GM13977 (cell line): Measurements from ENCODE around the gene IMPG2.

ENCODE experiments used
- DNase-seq: peaks from one replicate; pipeline ENCODE4 v3.0.0; 2012; ENCODE audit warnings: low spot score
- in situ Hi-C: fragments of 300-500 bp; cut with MboI; formaldehyde crosslinking; loops from one replicate; pipeline ENCODE4 v1.12.0; 2022; ENCODE audit warnings: low sequenced_read_pairs, low pct_unique_long_range_greater_than_20kb, mixed read lengths, inconsistent platforms; ENCODE audit not compliant: unreplicated experiment
- TF ChIP-seq, protein P1 (sequence below): IDR thresholded peaks from 2 replicates; pipeline ENCODE4 v1.5.1; 2012; ENCODE audit warnings: mild to moderate bottlenecking, control low read depth; ENCODE audit not compliant: insufficient read depth; ENCODE audit errors: extremely low read depth, missing control alignments

The IMPG2 gene

DNA sequence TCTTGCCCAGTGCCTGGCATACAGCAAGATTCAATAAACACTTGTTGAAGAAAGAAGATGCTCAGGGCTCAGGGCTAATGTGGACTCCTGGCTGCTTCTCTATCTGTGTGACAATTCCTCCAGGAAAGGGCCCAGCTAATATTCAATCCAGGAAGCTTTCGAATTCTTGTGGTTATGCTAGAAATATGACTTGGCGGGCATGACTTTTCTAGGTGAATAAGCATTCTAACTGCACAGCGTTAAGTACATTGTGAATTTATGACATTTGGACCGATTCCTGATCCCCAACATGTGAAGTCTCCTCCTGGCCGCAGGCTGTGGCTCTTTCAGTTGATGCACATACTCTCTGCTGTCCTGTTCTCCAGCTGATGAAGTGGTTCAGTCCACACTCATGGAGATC is 117.0 kb downstream of the IMPG2 start:
- DNase-seq: no peak
- TF ChIP-seq, protein P1, sequence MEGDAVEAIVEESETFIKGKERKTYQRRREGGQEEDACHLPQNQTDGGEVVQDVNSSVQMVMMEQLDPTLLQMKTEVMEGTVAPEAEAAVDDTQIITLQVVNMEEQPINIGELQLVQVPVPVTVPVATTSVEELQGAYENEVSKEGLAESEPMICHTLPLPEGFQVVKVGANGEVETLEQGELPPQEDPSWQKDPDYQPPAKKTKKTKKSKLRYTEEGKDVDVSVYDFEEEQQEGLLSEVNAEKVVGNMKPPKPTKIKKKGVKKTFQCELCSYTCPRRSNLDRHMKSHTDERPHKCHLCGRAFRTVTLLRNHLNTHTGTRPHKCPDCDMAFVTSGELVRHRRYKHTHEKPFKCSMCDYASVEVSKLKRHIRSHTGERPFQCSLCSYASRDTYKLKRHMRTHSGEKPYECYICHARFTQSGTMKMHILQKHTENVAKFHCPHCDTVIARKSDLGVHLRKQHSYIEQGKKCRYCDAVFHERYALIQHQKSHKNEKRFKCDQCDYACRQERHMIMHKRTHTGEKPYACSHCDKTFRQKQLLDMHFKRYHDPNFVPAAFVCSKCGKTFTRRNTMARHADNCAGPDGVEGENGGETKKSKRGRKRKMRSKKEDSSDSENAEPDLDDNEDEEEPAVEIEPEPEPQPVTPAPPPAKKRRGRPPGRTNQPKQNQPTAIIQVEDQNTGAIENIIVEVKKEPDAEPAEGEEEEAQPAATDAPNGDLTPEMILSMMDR: no peak
- in situ Hi-C loops: no loop called here

DNA sequence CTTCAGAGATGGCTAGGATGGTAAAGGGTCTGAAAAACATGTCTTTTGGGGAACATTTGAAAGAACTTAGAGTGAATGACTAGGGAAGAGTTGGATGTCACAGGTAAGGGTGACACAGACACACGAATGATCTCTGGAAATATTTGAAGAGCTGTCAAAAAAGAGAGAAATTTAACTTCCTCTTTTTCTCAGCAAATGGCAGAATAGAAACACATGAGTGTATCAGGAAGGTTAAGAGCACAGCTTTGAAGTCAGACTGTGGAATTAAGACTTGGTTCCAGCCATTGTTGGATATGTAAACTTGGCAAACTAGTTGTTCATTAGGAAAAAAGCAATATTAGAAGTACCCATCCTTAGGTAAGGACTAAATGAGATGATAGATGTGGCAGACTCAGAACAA is 117.7 kb downstream of the IMPG2 start:
- TF ChIP-seq, protein P1: no peak
- in situ Hi-C loops: no loop called here
- no peak for DNase-seq

DNA sequence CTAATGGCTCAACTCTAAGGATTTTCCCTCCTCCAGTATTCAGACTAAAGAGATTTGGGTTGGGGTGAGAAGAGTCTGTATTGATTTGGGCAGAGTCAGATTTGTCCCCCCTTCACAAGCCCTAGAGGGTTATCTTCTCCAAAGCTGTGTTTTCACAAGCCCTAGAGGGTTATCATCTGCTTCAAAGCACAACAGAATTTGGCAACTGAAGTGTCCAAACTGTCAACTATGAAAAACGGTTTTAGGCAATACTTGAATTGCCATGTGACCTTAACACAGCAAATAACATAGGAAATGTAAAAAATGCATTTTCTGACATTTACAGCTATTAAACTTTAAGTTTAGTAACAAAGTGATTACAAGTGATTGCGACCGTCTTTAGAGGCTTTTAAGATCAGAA is 119.9 kb downstream of the IMPG2 start:
- DNase-seq: no peak
- in situ Hi-C loops: no loop called here
- TF ChIP-seq, protein P1: no peak

DNA sequence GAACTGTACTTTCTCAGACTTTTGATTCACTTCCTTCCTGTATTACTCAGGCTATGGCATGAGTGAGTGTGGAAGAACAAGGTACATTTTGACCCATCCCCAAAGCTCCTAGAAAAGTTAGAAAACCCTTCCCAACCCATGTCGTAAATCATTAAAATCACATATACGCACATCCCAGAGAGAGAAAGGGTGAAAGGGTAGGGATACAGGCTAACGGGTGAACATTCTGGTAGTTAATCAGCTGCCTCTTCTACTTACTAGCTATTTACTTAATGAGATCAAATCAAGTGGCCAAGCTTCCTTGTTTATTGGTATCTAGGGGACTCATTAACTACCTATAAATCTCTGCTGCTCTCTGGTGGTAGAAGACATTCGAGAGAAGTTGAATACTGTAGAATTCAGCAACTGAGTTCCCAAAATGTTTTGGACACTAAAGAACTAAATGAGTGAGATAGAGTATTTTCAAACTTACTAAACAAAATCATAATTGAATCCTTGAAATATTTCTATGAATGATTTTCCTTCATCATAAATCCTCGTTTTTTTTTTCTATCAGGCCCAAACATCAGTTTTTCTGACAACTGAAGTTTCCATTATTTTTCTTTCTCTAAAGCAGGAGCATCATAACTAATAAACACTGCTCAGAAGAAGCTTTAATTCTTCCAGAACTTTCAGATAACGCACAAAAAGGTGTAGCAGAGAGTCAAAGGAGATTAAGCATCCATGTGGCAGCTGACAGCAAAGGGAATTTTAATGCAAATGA is 124.2 kb downstream of the IMPG2 start:
- peak; percentile 11 for DNase-seq

DNA sequence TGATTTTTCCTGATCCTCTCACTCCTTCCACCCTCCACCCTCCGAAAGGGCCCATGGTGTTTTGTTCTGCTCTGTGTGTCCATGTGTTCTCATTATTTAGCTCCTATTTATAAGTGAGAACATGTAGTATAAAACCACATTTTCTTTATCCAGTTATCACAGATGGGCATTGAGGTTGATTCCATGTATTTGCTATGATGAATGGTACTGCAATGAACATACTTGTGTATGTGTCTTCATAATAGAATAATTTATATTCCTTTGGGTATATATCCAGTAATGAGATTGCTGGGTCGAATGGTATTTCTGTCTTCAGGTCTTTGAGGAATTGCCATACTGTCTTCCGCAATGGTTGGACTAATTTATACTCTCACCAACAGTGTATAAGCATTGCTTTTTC is 126.0 kb downstream of the IMPG2 start:
- TF ChIP-seq, protein P1: no peak
- in situ Hi-C loops: no loop called here
- no peak for DNase-seq

More for the DNA sequence above, 124.2 kb downstream of the IMPG2 start:
- TF ChIP-seq, protein P1: peak; percentile 41
- in situ Hi-C loops: no loop called here

DNA sequence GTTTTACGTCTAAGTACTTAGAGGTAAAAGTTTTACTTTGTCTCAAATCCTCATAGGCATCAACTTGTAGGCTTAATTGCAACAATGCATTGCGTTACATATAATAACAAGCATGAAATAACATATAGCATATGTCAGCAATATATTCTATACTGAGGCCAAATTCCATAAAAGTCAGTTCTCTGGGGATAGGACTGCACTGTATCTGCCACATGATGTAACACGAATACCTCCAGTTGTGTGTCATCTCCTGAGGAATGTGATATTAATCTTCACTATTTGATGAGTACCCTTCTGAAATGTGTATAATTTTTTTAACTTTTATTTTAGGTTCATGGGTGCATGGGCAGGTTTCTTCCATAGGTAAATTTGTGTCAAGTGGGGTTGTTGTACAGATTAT is 126.4 kb downstream of the IMPG2 start:
- no peak for DNase-seq
- TF ChIP-seq, protein P1: no peak
- in situ Hi-C loops: no loop called here
